HG03354 (cell line): ENCODE results near the gene PTPRZ1.
A peak's percentile ranks its signal among the peaks of the same experiment; 100 is the strongest.

ENCODE experiments used
- ATAC-seq: cut with Tn5 transposase; IDR thresholded peaks from one replicate; pipeline ENCODE4 v1.9.1; 2021; ENCODE audit warnings: mild to moderate bottlenecking; ENCODE audit not compliant: unreplicated experiment, poor library complexity, severe bottlenecking

PTPRZ1 gene

GRCh38 chr7:122092964-122093797, 220.2 kb downstream of the PTPRZ1 start:
- ATAC-seq, result peak; percentile 98

- ATAC-seq, result no peak
Measured at GRCh38 chr7:122094549-122094948, 221.6 kb downstream of the PTPRZ1 start.

GRCh38 chr7:122095642-122096041, 222.7 kb downstream of the PTPRZ1 start:
- ATAC-seq, result no peak

- ATAC-seq, result no peak
Measured at GRCh38 chr7:122100021-122100420, 227.1 kb downstream of the PTPRZ1 start.

- no peak for ATAC-seq
Measured at GRCh38 chr7:122103064-122103463, 230.1 kb downstream of the PTPRZ1 start.
